GM20000 (cell line): ENCODE measurements around the gene PGM5.

ENCODE experiments used
- DNase-seq: peaks from one replicate; pipeline ENCODE4 v3.0.0; 2012; ENCODE audit warnings: low spot score
- CTCF ChIP-seq: IDR thresholded peaks from 2 replicates; pipeline ENCODE4 v1.5.1; 2012; ENCODE audit warnings: mild to moderate bottlenecking, control low read depth; ENCODE audit errors: extremely low read depth, missing control alignments

PGM5 gene

DNA sequence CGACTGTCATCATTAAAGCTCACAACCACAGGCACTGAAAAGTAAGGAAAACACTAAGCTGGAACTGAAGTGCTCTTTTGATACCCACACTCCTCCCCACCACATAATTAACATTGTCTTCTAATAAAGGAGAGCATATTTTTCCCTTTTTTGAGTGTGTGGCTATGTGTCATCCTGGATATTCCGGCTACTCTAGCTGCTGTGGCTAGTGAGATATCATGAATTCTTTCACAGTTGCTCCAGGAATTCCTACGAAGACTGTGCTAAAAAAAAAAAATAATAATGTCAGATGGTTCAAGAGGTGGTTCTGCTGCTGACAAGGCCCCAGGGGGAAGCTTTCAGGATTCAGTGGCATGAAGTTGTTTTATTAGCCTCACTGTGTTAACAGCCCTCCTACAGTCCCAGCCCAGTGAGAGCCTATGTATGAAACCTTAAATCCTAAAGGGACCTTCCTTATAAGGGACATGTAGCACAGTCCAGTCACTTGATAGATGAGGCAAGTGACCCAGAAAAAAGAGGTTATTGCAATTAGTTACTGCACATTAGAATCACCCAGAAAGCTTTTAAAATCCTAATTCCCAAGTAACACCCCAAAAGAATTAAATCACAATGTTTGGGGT lies 137.7 kb downstream of the PGM5 start:
- no peak for DNase-seq
- TF ChIP-seq CTCF: no peak

DNA sequence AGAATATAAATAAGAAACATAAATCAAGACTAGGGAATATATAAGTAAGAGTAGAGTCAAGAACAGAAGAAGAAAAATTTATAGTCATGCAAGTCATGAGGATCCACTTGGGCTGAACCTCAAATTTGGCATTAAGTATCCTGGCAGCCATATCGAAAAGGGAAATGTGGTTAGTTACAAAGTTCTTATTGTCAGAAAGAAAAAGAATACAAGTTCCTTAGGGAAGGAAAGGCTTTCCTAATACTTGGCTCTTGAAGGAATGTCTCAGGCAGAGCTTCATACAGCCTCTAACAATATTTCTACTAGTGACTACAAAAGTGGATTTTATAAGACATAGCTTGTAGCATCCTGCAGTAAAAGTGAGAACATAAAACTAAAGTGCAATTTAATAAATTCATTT lies 138.8 kb downstream of the PGM5 start:
- no peak for DNase-seq
- no peak for TF ChIP-seq CTCF

DNA sequence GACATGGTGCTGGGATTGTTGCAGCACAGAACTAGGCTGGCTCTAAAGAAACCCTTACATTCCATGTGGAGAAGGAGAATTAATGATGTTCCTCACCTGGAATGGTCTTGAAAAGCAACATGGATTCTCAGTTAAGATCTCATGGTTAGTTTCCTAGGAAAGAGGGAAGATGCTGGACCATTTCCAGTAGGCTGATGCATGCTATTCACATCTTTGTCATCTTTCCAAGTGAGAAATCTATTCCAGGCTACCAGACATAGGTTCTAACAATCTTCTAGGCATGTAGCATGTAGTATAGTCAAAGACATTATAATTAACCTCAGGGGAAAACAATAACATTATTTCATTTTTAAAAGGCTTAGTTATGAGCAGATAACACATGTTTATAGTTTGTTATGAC lies 139.9 kb downstream of the PGM5 start:
- DNase-seq: no peak
- no peak for TF ChIP-seq CTCF

DNA sequence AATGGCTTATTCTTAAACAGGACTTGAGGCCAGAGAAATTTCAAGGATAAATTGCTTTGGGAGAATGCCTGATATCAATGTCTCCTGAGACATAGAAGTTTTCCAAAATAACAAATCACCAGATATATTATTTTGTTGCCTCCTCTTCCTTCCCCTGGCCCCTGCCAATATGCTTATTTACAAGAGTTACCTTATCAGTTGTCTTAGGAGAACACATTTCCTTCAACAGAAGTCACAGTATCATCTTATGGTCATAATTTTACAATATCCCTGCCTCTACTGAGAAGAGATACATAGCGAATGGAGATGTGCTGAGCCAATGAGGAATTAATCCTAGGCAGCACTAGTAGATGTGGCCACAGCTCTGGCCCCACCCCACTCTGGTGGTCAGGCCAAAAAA lies 141.2 kb downstream of the PGM5 start:
- TF ChIP-seq CTCF: no peak
- DNase-seq: no peak

- DNase-seq: no peak
- no peak for TF ChIP-seq CTCF
These were observed 142.4 kb downstream of the PGM5 start for GRCh38 chr9:68498816-68499215.

- DNase-seq: no peak
These were observed 144.3 kb downstream of the PGM5 start for GRCh38 chr9:68500457-68501381.

More at GRCh38 chr9:68500457-68501381, 144.3 kb downstream of the PGM5 start:
- no peak for TF ChIP-seq CTCF
